GM23338 (cell line): ENCODE data around the gene EGFL6. TPM values are rescaled to one million over a fixed set of nuclear protein-coding genes. Genes with fewer than 3 reads are reported as not detected.
"Not testable (repeated sequence)": the region's sequence is repeated elsewhere in the genome, so short reads cannot be mapped to it uniquely, and the experiment has no call there.

ENCODE experiments used
- ATAC-seq: fragments of 200-7000 bp; cut with Tn5 transposase; 3 replicates; pipeline ENCODE4 v1.9.1; 2020
- DNase-seq: peaks from one replicate; pipeline ENCODE4 v3.0.0-alpha.2; 2015; ENCODE audit warnings: low spot score
- H2AFZ ChIP-seq: fragments of 200-600 bp; sonication (generic); 2 replicates; pipeline ENCODE4 v1.8.0; 2016; ENCODE audit warnings: antibody characterized with exemption, mild to moderate bottlenecking, moderate library complexity
- H3F3A ChIP-seq: fragments of 200-600 bp; sonication (generic); replicated peaks from 2 replicates; pipeline ENCODE4 v1.8.0; 2017; ENCODE audit warnings: antibody characterized with exemption, mixed run types, low read depth
- H3K27ac ChIP-seq: fragments of 200-600 bp; sonication (generic); 2 replicates; pipeline ENCODE4 v1.6.1; 2016; ENCODE audit warnings: low read depth
- H3K27me3 ChIP-seq: fragments of 200-600 bp; sonication (generic); 2 replicates; pipeline ENCODE4 v1.8.0; 2016; ENCODE audit warnings: mild to moderate bottlenecking, mixed run types, moderate library complexity; ENCODE audit not compliant: insufficient read depth
- H3K36me3 ChIP-seq: fragments of 200-600 bp; sonication (generic); 2 replicates; pipeline ENCODE4 v1.8.0; 2016; ENCODE audit warnings: mild to moderate bottlenecking; ENCODE audit not compliant: insufficient read depth
- H3K4me1 ChIP-seq: fragments of 200-600 bp; sonication (generic); 2 replicates; pipeline ENCODE4 v1.8.0; 2016; ENCODE audit warnings: mild to moderate bottlenecking, moderate library complexity; ENCODE audit not compliant: insufficient read depth
- H3K4me2 ChIP-seq: fragments of 200-600 bp; sonication (generic); 2 replicates; pipeline ENCODE4 v1.7.1; 2017; ENCODE audit warnings: mixed run types
- H3K4me3 ChIP-seq: fragments of 200-600 bp; sonication (generic); 2 replicates; pipeline ENCODE4 v1.6.1; 2016; ENCODE audit warnings: mixed run types
- H3K79me2 ChIP-seq: fragments of 200-600 bp; sonication (generic); replicated peaks from 2 replicates; pipeline ENCODE4 v1.8.0; 2017; ENCODE audit warnings: mild to moderate bottlenecking; ENCODE audit not compliant: insufficient read depth
- H3K9me2 ChIP-seq: fragments of 200-600 bp; sonication (generic); 2 replicates; pipeline ENCODE4 v1.8.0; 2017; ENCODE audit not compliant: insufficient read depth
- H4K20me1 ChIP-seq: fragments of 200-600 bp; sonication (generic); replicated peaks from 2 replicates; pipeline ENCODE4 v1.8.0; 2017; ENCODE audit warnings: mild to moderate bottlenecking; ENCODE audit not compliant: insufficient read depth
- H3K27ac Mint-ChIP-seq: 2 replicates; pipeline ENCODE4 v1.8.0; 2020; ENCODE audit warnings: inconsistent platforms, mild to moderate bottlenecking, moderate library complexity, mixed read lengths
- H3K27me3 Mint-ChIP-seq: 3 replicates; pipeline ENCODE4 v1.8.0; 2022; ENCODE audit warnings: low read depth, mild to moderate bottlenecking, moderate library complexity, mixed read lengths, inconsistent platforms; ENCODE audit not compliant: insufficient read depth, poor library complexity
- H3K36me3 Mint-ChIP-seq: 3 replicates; pipeline ENCODE4 v1.8.0; 2021; ENCODE audit warnings: low read depth, mild to moderate bottlenecking, inconsistent platforms, moderate library complexity, mixed read lengths
- H3K4me1 Mint-ChIP-seq: 3 replicates; pipeline ENCODE4 v1.8.0; 2020; ENCODE audit warnings: mild to moderate bottlenecking, inconsistent platforms, mixed read lengths
- H3K4me3 Mint-ChIP-seq: 3 replicates; pipeline ENCODE4 v1.8.0; 2021; ENCODE audit warnings: moderate library complexity, mild to moderate bottlenecking, inconsistent platforms, mixed read lengths
- H3K9me3 Mint-ChIP-seq: 3 replicates; pipeline ENCODE4 v1.8.0; 2020; ENCODE audit warnings: moderate library complexity, mild to moderate bottlenecking, inconsistent platforms, mixed read lengths
- CREB1 ChIP-seq: fragments of 250-450 bp; sonication (Bioruptor Pico); IDR thresholded peaks from 2 replicates; pipeline ENCODE4 v1.5.0; 2020; ENCODE audit warnings: low read depth, mild to moderate bottlenecking, moderate library complexity
- ETS1 ChIP-seq: IDR thresholded peaks from 2 replicates; pipeline ENCODE4 v1.6.1; 2016; ENCODE audit warnings: antibody characterized with exemption
- EZH2 ChIP-seq: fragments of 200-600 bp; sonication (generic); IDR thresholded peaks from one replicate; pipeline ENCODE4 v1.8.0; 2017; ENCODE audit warnings: antibody characterized with exemption, mild to moderate bottlenecking, low read depth; ENCODE audit not compliant: unreplicated experiment
- EZH2phosphoT487 ChIP-seq: fragments of 200-600 bp; sonication (generic); IDR thresholded peaks from one replicate; pipeline ENCODE4 v1.8.1; 2018; ENCODE audit warnings: antibody characterized with exemption; ENCODE audit not compliant: unreplicated experiment
- JUNB ChIP-seq: IDR thresholded peaks from one replicate; pipeline ENCODE4 v1.6.1; 2016; ENCODE audit warnings: antibody characterized with exemption; ENCODE audit not compliant: unreplicated experiment
- NANOG ChIP-seq: IDR thresholded peaks from 2 replicates; pipeline ENCODE4 v1.6.1; 2016; ENCODE audit warnings: antibody characterized with exemption, borderline replicate concordance
- POLR2AphosphoS5 ChIP-seq: IDR thresholded peaks from 2 replicates; pipeline ENCODE4 v1.6.1; 2016; ENCODE audit warnings: antibody characterized with exemption, low read depth
- ZNF114 ChIP-seq: fragments of 250-450 bp; sonication (Bioruptor Pico); IDR thresholded peaks from 2 replicates; pipeline ENCODE4 v1.5.0; 2020; ENCODE audit warnings: mild to moderate bottlenecking, moderate library complexity
- polyA plus RNA-seq: library from polyadenylated mRNA; unstranded; fragments of >200 nt; fragmentation: Nextera tagmentation; extraction: Ambion mirVana; gene quantifications from 2 replicates; pipeline ENCODE4 v1.2.1, GENCODE V29; 2016
- total RNA-seq: library from RNA; depleted of rRNA; stranded (reverse); fragments of >200 nt; shearing (Covaris generic); gene quantifications from 2 replicates; pipeline ENCODE4 v1.2.3, GENCODE V29; 2014
- TF ChIP-seq, protein P1 (sequence below), 2 experiments: fragments of 200-600 bp in 1 of 2; sonication (generic) in 1 of 2; conservative IDR thresholded peaks; 2 replicates each; pipeline versions ENCODE4 v1.5.1 to v1.6.1; 2016 to 2017; ENCODE audit warnings: antibody characterized with exemption in 2 of 2, low read depth in 2 of 2, mild to moderate bottlenecking in 2 of 2, moderate library complexity in 1 of 2
- TF ChIP-seq, protein P2 (sequence below): IDR thresholded peaks from one replicate; pipeline ENCODE4 v1.6.1; 2018; ENCODE audit warnings: antibody characterized with exemption; ENCODE audit not compliant: unreplicated experiment

The EGFL6 gene
- total and polyA plus RNA-seq, 2 experiments from 2014 or later, result 1.2 to 2.6 TPM

GRCh38 chrX:13647709-13648212 is 78.4 kb downstream of the EGFL6 start:
- Histone ChIP-seq H3K79me2 (no peaks in the 10 kb centered on the region), H3K4me2 (no peak overlapping the region), H3K36me3 (no peaks in the 10 kb centered on the region), H3F3A (no peaks in the 10 kb centered on the region), H3K4me1 (no peaks in the 10 kb centered on the region), H3K27me3 (no peaks in the 10 kb centered on the region), H3K4me3 (no peak overlapping the region), H3K9me2 (no peaks in the 10 kb centered on the region), H2AFZ (no peak overlapping the region), H4K20me1 (no peaks in the 10 kb centered on the region), H3K27ac (no peak overlapping the region)
- ATAC-seq (no peak), DNase-seq (no peak)
- peaks cover 8% of the 10 kb centered on the region; the same call in 2 of the 3 replicates for H3K4me1 Mint-ChIP-seq
- TF ChIP-seq EZH2, result no peak
- TF ChIP-seq CREB1 (CRISPR knock-in tag), result no peak
- no peak overlapping the region for H3K27ac Mint-ChIP-seq
- no peaks in the 10 kb centered on the region for H3K36me3 Mint-ChIP-seq
- H3K27me3 Mint-ChIP-seq, result peaks cover 2% of the 10 kb centered on the region
- no peak overlapping the region for H3K4me3 Mint-ChIP-seq
- H3K9me3 Mint-ChIP-seq, result no peaks in the 10 kb centered on the region

DNA sequence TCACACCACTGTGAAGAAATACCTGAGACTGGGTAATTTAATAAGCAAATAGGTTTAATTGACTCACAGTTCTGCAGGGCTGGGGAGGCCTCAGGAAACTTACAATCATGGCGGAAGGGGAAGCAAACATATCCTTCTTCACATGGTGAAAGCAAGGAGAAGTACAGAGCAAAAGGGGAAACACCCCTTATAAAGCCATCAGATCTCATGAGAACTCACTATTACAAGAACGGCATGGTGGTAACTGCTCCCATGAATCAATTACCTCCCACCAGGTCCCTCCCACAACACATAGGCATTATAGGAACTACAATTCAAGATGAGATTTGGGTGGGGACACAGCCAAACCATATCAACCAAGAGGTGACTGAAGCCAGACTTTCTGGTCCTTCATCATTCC is 78.9 kb downstream of the EGFL6 start:
- DNase-seq, H3F3A ChIP-seq, H3K36me3 ChIP-seq, H3K27ac ChIP-seq, H3K4me3 ChIP-seq, H3K36me3 Mint-ChIP-seq, H3K79me2 ChIP-seq, H3K4me1 ChIP-seq, H3K4me1 Mint-ChIP-seq, H3K27me3 ChIP-seq, H2AFZ ChIP-seq, H3K4me2 ChIP-seq, ATAC-seq, H4K20me1 ChIP-seq, H3K27me3 Mint-ChIP-seq, H3K4me3 Mint-ChIP-seq, H3K9me3 Mint-ChIP-seq, H3K9me2 ChIP-seq, H3K27ac Mint-ChIP-seq: not testable (repeated sequence)

- Histone ChIP-seq H2AFZ (no peak overlapping the region), H3K4me1 (peaks cover 8% of the 10 kb centered on the region; the same call in 1 of the 2 replicates), H3K27ac (no peak overlapping the region), H3F3A (peaks cover 7% of the 10 kb centered on the region; the same call in 1 of the 2 replicates), H3K27me3 (no peaks in the 10 kb centered on the region), H3K36me3 (no peaks in the 10 kb centered on the region), H3K9me2 (no peaks in the 10 kb centered on the region), H3K4me3 (no peak overlapping the region), H3K4me2 (no peak overlapping the region), H3K79me2 (no peaks in the 10 kb centered on the region), H4K20me1 (no peaks in the 10 kb centered on the region)
- Mint-ChIP-seq H3K27me3 (peaks cover 2% of the 10 kb centered on the region), H3K36me3 (no peaks in the 10 kb centered on the region), H3K4me3 (no peak overlapping the region), H3K27ac (no peak overlapping the region), H3K9me3 (no peaks in the 10 kb centered on the region), H3K4me1 (peaks cover 8% of the 10 kb centered on the region; the same call in 2 of the 3 replicates)
- no peak for TF ChIP-seq ZNF114 (CRISPR knock-in tag)
- no peak for TF ChIP-seq EZH2phosphoT487
- no peak for TF ChIP-seq POLR2AphosphoS5
- TF ChIP-seq, protein P1, sequence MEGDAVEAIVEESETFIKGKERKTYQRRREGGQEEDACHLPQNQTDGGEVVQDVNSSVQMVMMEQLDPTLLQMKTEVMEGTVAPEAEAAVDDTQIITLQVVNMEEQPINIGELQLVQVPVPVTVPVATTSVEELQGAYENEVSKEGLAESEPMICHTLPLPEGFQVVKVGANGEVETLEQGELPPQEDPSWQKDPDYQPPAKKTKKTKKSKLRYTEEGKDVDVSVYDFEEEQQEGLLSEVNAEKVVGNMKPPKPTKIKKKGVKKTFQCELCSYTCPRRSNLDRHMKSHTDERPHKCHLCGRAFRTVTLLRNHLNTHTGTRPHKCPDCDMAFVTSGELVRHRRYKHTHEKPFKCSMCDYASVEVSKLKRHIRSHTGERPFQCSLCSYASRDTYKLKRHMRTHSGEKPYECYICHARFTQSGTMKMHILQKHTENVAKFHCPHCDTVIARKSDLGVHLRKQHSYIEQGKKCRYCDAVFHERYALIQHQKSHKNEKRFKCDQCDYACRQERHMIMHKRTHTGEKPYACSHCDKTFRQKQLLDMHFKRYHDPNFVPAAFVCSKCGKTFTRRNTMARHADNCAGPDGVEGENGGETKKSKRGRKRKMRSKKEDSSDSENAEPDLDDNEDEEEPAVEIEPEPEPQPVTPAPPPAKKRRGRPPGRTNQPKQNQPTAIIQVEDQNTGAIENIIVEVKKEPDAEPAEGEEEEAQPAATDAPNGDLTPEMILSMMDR (conservative IDR thresholded peaks at IDR 0.05; ENCODE audit: low read depth in 2 of 2), result no peak
- TF ChIP-seq EZH2, result no peak
- no peak for TF ChIP-seq ETS1
- TF ChIP-seq CREB1 (CRISPR knock-in tag), result no peak
- TF ChIP-seq, protein P2, sequence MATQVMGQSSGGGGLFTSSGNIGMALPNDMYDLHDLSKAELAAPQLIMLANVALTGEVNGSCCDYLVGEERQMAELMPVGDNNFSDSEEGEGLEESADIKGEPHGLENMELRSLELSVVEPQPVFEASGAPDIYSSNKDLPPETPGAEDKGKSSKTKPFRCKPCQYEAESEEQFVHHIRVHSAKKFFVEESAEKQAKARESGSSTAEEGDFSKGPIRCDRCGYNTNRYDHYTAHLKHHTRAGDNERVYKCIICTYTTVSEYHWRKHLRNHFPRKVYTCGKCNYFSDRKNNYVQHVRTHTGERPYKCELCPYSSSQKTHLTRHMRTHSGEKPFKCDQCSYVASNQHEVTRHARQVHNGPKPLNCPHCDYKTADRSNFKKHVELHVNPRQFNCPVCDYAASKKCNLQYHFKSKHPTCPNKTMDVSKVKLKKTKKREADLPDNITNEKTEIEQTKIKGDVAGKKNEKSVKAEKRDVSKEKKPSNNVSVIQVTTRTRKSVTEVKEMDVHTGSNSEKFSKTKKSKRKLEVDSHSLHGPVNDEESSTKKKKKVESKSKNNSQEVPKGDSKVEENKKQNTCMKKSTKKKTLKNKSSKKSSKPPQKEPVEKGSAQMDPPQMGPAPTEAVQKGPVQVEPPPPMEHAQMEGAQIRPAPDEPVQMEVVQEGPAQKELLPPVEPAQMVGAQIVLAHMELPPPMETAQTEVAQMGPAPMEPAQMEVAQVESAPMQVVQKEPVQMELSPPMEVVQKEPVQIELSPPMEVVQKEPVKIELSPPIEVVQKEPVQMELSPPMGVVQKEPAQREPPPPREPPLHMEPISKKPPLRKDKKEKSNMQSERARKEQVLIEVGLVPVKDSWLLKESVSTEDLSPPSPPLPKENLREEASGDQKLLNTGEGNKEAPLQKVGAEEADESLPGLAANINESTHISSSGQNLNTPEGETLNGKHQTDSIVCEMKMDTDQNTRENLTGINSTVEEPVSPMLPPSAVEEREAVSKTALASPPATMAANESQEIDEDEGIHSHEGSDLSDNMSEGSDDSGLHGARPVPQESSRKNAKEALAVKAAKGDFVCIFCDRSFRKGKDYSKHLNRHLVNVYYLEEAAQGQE, result no peak
- TF ChIP-seq JUNB, result no peak
- no peak for TF ChIP-seq NANOG
- no peak for DNase-seq
- ATAC-seq, result no peak
Observed at GRCh38 chrX:13649838-13650237, 80.4 kb downstream of the EGFL6 start.
